Measurements from ENCODE around the gene ENC1. TPM values are rescaled to one million over a fixed set of nuclear protein-coding genes. Genes with fewer than 3 reads are reported as not detected.

The ENC1 gene
- total RNA-seq, 2 donors from 2014 or later = 7.7 to 10.4 TPM

DNA sequence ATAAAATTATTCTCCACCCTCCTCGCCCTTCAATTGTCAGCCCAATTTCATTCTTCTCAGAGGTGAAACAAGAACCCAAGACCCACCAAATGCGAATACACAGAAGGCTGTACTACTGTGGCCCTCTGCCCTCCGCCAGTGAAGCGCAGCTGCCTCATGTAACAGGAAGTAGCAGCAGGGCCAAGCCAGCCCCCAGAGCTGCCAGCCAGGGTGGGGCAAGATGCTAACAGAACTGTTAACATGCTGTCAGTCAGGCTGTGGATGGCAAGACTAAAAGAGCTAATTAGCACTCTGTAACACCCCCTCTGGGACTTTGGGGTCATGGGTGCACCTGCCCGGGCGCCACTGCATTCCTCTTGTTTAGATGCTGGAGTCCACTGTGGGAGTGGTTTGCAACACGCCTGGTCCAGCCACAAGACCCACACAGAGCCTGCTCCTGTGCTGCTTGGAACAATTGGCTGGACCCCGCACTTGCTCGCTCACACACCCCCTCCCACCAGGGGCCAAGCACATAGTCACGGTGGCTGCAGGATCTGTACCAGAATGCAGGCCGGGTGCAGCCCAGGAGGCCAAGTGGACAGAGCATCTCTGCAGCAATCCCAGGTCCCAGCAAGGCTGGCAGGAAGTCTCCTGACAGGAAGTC lies 30.0 kb upstream of the ENC1 start:
- H3K27me3 ChIP-seq (replicated peaks; ENCODE audit: insufficient read depth) = no peaks in the 10 kb centered on the region
- ATAC-seq (ENCODE audit: insufficient number of reproducible peaks, low FRiP score, low read depth) = no peak
- H3K4me1 ChIP-seq (ENCODE audit: control insufficient read depth in 1 of 2, low read depth in 2 of 2) = peaks cover 8 to 23% of the 10 kb centered on the region in 2 donors
- no peak overlapping the region for H3K27ac ChIP-seq
- TF ChIP-seq, protein P1, sequence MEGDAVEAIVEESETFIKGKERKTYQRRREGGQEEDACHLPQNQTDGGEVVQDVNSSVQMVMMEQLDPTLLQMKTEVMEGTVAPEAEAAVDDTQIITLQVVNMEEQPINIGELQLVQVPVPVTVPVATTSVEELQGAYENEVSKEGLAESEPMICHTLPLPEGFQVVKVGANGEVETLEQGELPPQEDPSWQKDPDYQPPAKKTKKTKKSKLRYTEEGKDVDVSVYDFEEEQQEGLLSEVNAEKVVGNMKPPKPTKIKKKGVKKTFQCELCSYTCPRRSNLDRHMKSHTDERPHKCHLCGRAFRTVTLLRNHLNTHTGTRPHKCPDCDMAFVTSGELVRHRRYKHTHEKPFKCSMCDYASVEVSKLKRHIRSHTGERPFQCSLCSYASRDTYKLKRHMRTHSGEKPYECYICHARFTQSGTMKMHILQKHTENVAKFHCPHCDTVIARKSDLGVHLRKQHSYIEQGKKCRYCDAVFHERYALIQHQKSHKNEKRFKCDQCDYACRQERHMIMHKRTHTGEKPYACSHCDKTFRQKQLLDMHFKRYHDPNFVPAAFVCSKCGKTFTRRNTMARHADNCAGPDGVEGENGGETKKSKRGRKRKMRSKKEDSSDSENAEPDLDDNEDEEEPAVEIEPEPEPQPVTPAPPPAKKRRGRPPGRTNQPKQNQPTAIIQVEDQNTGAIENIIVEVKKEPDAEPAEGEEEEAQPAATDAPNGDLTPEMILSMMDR (IDR thresholded peaks at IDR 0.05) = no peak
- no peak overlapping the region for H3K4me3 ChIP-seq
- no peaks in the 10 kb centered on the region for H3K9me3 ChIP-seq
- DNase-seq (ENCODE audit: low spot score) = no peak
- no peaks in the 10 kb centered on the region for H3K36me3 ChIP-seq

DNA sequence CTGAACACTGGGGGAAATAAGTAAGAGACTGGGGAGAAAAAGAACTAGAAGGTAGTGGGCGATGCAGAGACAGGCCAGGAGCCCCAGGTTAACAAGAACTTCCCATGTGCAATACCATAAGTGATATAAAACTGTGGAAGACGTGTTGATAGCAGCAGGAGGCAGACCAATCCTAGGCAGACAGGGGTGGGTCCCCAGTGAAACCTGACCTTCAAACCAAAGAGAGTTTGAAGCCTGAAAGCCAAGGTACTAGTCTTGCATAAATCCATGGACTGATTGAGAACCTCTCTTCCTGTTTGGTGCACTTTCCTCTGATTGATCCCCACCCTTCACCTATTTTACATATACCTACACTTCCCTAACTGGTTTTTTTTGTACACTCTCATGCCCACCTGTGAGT lies 29.3 kb upstream of the ENC1 start:
- Histone ChIP-seq H3K4me1 (ENCODE audit: control insufficient read depth in 1 of 2, low read depth in 2 of 2) (peaks cover 8 to 23% of the 10 kb centered on the region in 2 donors), H3K4me3 (no peak overlapping the region), H3K9me3 (no peaks in the 10 kb centered on the region), H3K27me3 (replicated peaks; ENCODE audit: insufficient read depth) (no peaks in the 10 kb centered on the region), H3K27ac (no peak overlapping the region), H3K36me3 (no peaks in the 10 kb centered on the region)
- DNase-seq (ENCODE audit: low spot score) = no peak
- TF ChIP-seq, protein P1 (IDR thresholded peaks at IDR 0.05) = no peak
- ATAC-seq (ENCODE audit: insufficient number of reproducible peaks, low FRiP score, low read depth) = no peak

DNA sequence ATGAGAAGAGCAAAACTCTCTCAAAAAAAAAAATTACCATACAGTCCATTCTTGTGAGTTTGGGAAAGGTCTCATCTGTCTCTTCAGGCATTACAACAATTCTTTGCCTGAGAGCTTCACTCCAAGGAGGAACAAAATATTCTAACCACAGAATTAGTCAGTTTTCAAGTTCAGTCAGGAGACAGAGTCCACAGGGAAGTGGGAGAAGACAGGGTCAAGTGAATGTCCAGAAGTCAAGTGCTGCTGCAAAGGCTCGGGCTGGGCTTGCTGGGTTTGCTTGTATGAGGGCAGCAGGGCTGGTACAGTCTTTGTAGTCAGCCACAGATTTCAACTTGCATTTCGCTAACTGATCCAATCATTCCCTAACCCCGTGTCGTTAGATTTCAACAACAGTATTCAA lies 26.9 kb upstream of the ENC1 start:
- H3K27me3 ChIP-seq (replicated peaks; ENCODE audit: insufficient read depth) = no peaks in the 10 kb centered on the region
- H3K36me3 ChIP-seq = no peaks in the 10 kb centered on the region
- H3K9me3 ChIP-seq = no peaks in the 10 kb centered on the region
- H3K27ac ChIP-seq = no peak overlapping the region
- no peak overlapping the region for H3K4me3 ChIP-seq
- TF ChIP-seq, protein P1 (IDR thresholded peaks at IDR 0.05) = no peak
- ATAC-seq (ENCODE audit: insufficient number of reproducible peaks, low FRiP score, low read depth) = no peak
- peaks cover 1 to 6% of the 10 kb centered on the region in 2 donors for H3K4me1 ChIP-seq (ENCODE audit: control insufficient read depth in 1 of 2, low read depth in 2 of 2)
- DNase-seq (ENCODE audit: low spot score) = no peak

DNA sequence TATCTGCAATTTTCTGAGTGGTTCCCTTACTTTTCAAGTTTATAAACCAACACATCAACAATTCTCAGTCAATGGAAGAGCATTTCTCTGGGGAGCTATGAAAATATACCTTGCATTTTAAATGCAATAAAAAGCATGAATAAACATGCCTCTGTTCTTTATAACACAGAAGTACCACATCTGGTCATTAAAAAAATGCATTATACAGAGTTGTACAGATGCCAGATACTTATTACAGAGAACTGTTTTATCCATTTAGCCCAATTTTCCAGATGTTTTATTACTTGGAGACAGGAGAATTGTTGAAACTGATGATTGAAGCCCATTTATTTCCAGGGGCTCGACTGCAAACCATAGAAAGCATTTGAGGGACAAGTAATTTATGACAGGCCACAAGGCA lies 25.3 kb upstream of the ENC1 start:
- Histone ChIP-seq H3K27ac (no peak overlapping the region), H3K9me3 (no peaks in the 10 kb centered on the region), H3K4me1 (ENCODE audit: control insufficient read depth in 1 of 2, low read depth in 2 of 2) (no peaks in the 10 kb centered on the region), H3K27me3 (replicated peaks; ENCODE audit: insufficient read depth) (no peaks in the 10 kb centered on the region), H3K36me3 (no peaks in the 10 kb centered on the region), H3K4me3 (no peak overlapping the region)
- TF ChIP-seq, protein P1 (IDR thresholded peaks at IDR 0.05) = no peak
- DNase-seq (ENCODE audit: low spot score) (no peak), ATAC-seq (ENCODE audit: insufficient number of reproducible peaks, low FRiP score, low read depth) (no peak)

DNA sequence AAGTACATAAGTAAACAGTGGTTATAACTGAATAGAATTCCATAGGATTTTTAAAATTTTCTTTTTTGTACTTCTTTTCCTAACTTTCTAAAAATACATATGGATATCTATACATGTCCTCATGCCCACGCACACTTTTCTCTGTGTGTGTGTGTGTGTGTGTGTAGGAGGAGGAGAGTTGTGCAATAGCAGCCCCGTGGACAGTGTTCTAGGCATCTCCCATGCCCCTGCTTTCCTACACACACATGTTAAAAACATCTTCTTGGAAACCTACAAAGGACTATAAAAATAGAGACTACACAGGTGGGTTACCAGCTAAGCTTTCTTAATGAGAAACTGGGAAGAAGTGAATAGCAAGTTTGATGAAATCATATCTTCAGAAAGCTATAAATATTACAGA lies 24.7 kb upstream of the ENC1 start:
- DNase-seq (ENCODE audit: low spot score) (no peak), ATAC-seq (ENCODE audit: insufficient number of reproducible peaks, low FRiP score, low read depth) (no peak)
- Histone ChIP-seq H3K27ac (no peak overlapping the region), H3K4me1 (ENCODE audit: control insufficient read depth in 1 of 2, low read depth in 2 of 2) (no peaks in the 10 kb centered on the region), H3K4me3 (no peak overlapping the region), H3K36me3 (no peaks in the 10 kb centered on the region), H3K27me3 (replicated peaks; ENCODE audit: insufficient read depth) (no peaks in the 10 kb centered on the region), H3K9me3 (no peaks in the 10 kb centered on the region)
- TF ChIP-seq, protein P1 (IDR thresholded peaks at IDR 0.05) = no peak
